SK-N-SH (cell line): ENCODE measurements around the gene SLC22A23.

Experiments
- CTCF ChIP-seq: fragments of 200-600 bp; sonication (generic); IDR thresholded peaks from 2 replicates; pipeline ENCODE4 v1.6.1; 2017; ENCODE audit warnings: antibody characterized with exemption, mild to moderate bottlenecking, moderate library complexity
- EP300 ChIP-seq, 2 experiments: IDR thresholded peaks; 2 replicates each; pipeline versions ENCODE4 v1.4.0 to v1.6.1; 2012; ENCODE audit warnings: borderline replicate concordance in 1 of 2, low read depth in 1 of 2, low read length in 1 of 2
- POLR2AphosphoS5 ChIP-seq: IDR thresholded peaks from 2 replicates; pipeline ENCODE4 v1.6.1; 2012; ENCODE audit warnings: low read depth, low read length
- RCOR1 ChIP-seq: fragments of 150-350 bp; IDR thresholded peaks from 2 replicates; pipeline ENCODE4 v1.6.1; 2017; ENCODE audit warnings: antibody characterized with exemption, low read length
- USF2 ChIP-seq: fragments of 150-350 bp; IDR thresholded peaks from 2 replicates; pipeline ENCODE4 v1.6.1; 2017; ENCODE audit warnings: antibody characterized with exemption, low read length, low read depth, borderline replicate concordance

GRCh38 chr6:3347247-3347646 lies 109.6 kb downstream of the SLC22A23 start:
- no peak for TF ChIP-seq CTCF
- TF ChIP-seq RCOR1: no peak
- no peak for TF ChIP-seq EP300 (IDR thresholded peaks at IDR 0.05; ENCODE audit: borderline replicate concordance in 1 of 2, low read depth in 1 of 2, low read length in 1 of 2)
- TF ChIP-seq USF2: no peak
- TF ChIP-seq POLR2AphosphoS5: no peak
